Spleen (tissue), 7 donors: ENCODE measurements around the gene ALCAM.

Experiments
- POLR2AphosphoS5 ChIP-seq, 3 donors: sonication (generic); formaldehyde crosslinking; IDR thresholded peaks; one replicate each; pipeline ENCODE4 v1.5.1; 2017; ENCODE audit warnings: antibody characterized with exemption in 3 of 3
- TF ChIP-seq, protein P1 (sequence below), 11 experiments: fragments of 200-600 bp in 7 of 11; fragments of 450-650 bp in 4 of 11; sonication (generic) in 4 of 11; IDR thresholded peaks in 8 of 11; conservative IDR thresholded peaks in 3 of 11; 1 replicate in 7 of 11; 2 replicates in 4 of 11; pipeline versions ENCODE4 v1.4.0 to v1.8.0; 2016 to 2021; ENCODE audit warnings: antibody characterized with exemption in 11 of 11, inconsistent platforms in 4 of 11, mild to moderate bottlenecking in 1 of 11
- donor health status: DM: no; HTN: no; CAD: no; lungs with moderate emphysema.
- donor health status: DM: no; HTN: no; CAD: no.
- donor health status: DM: no; HTN: no; CAD: no.

GRCh38 chr3:105598042-105598796 is 231.5 kb downstream of the ALCAM start:
- no peak for TF ChIP-seq POLR2AphosphoS5 (IDR thresholded peaks at IDR 0.05)
- TF ChIP-seq, protein P1, sequence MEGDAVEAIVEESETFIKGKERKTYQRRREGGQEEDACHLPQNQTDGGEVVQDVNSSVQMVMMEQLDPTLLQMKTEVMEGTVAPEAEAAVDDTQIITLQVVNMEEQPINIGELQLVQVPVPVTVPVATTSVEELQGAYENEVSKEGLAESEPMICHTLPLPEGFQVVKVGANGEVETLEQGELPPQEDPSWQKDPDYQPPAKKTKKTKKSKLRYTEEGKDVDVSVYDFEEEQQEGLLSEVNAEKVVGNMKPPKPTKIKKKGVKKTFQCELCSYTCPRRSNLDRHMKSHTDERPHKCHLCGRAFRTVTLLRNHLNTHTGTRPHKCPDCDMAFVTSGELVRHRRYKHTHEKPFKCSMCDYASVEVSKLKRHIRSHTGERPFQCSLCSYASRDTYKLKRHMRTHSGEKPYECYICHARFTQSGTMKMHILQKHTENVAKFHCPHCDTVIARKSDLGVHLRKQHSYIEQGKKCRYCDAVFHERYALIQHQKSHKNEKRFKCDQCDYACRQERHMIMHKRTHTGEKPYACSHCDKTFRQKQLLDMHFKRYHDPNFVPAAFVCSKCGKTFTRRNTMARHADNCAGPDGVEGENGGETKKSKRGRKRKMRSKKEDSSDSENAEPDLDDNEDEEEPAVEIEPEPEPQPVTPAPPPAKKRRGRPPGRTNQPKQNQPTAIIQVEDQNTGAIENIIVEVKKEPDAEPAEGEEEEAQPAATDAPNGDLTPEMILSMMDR (IDR thresholded peaks at IDR 0.05 in 8 of 11, conservative IDR thresholded peaks at IDR 0.05 in 3 of 11), result no peak
